HG03439 (cell line): Measurements from ENCODE around the gene ZNF574.
A peak's percentile ranks its signal among the peaks of the same experiment; 100 is the strongest.
"Not testable (repeated sequence)": the region's sequence is repeated elsewhere in the genome, so short reads cannot be mapped to it uniquely, and the experiment has no call there.

Experiments
- ATAC-seq: cut with Tn5 transposase; IDR thresholded peaks from one replicate; pipeline ENCODE4 v1.9.1; 2021; ENCODE audit warnings: mild to moderate bottlenecking, moderate library complexity; ENCODE audit not compliant: unreplicated experiment

ZNF574 gene

GRCh38 chr19:42075616-42076379 is at the start of gene ZNF574:
Gene ZNF574, plus strand, starts transcription at chr19:42076166. Its CDS starts 2,441 bp downstream, at chr19:42078607.
- ATAC-seq = peak; percentile 92

- ATAC-seq = no peak
Observed at GRCh38 chr19:42028304-42029216, 47.4 kb upstream of the ZNF574 start.

- ATAC-seq = no peak
Observed at GRCh38 chr19:42030645-42031440, 45.1 kb upstream of the ZNF574 start.

- ATAC-seq = no peak
Observed at GRCh38 chr19:42032431-42032830, 43.5 kb upstream of the ZNF574 start.

- ATAC-seq = no peak
Observed at GRCh38 chr19:42033413-42033812, 42.6 kb upstream of the ZNF574 start.

GRCh38 chr19:42034640-42035391 is 41.1 kb upstream of the ZNF574 start:
- ATAC-seq = not testable (repeated sequence)

GRCh38 chr19:42037649-42038048 is 38.3 kb upstream of the ZNF574 start:
- ATAC-seq = no peak

- no peak for ATAC-seq
Observed at GRCh38 chr19:42038666-42039065, 37.3 kb upstream of the ZNF574 start.

GRCh38 chr19:42040031-42040430 is 35.9 kb upstream of the ZNF574 start:
- no peak for ATAC-seq

GRCh38 chr19:42040491-42040890 is 35.5 kb upstream of the ZNF574 start:
- not testable (repeated sequence) for ATAC-seq

- no peak for ATAC-seq
Observed at GRCh38 chr19:42042455-42043170, 33.4 kb upstream of the ZNF574 start.

GRCh38 chr19:42045575-42045974 is 30.4 kb upstream of the ZNF574 start:
- ATAC-seq = no peak

- no peak for ATAC-seq
Observed at GRCh38 chr19:42048992-42049391, 27.0 kb upstream of the ZNF574 start.

- ATAC-seq = no peak
Observed at GRCh38 chr19:42051166-42052115, 24.5 kb upstream of the ZNF574 start.

- ATAC-seq = no peak
Observed at GRCh38 chr19:42052241-42052863, 23.6 kb upstream of the ZNF574 start.

- no peak for ATAC-seq
Observed at GRCh38 chr19:42053037-42053935, 22.7 kb upstream of the ZNF574 start.

- ATAC-seq = no peak
Observed at GRCh38 chr19:42054205-42054604, 21.8 kb upstream of the ZNF574 start.
